ENCODE results near the gene ARHGAP10. TPM values are rescaled to one million over a fixed set of nuclear protein-coding genes. Genes with fewer than 3 reads are reported as not detected.

Gene ARHGAP10
- total and polyA plus RNA-seq, 3 donors from 2014 or later, result 17.4 to 108 (median 83.5) TPM

DNA sequence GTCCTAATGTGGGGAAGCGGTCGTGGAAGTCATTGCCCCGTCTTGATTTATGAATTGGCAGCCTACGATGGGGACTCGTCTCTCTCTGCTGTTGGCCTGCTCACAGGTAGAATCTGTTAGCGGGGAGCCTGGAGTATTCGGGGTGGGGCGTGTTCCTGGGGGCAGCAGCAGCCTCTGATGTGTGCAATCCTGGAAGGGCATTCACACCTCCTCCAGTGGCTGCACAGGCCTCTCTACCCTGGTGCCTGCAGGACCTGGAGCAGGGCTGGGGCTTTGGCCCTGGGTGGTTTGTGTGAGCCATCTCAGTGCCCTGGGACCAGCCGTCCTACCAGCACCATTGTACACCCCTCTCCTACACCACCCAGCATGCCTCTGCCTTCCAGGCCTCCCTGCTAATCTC, 340.9 kb downstream of the ARHGAP10 start:
- Histone ChIP-seq H3K36me3 (ENCODE audit: low read depth, missing control alignments) (no peaks in the 10 kb centered on the region), H3K27ac (no peak overlapping the region), H3K4me1 (peaks cover 19% of the 10 kb centered on the region), H3K27me3 (no peaks in the 10 kb centered on the region), H3K9me3 (no peaks in the 10 kb centered on the region), H3K4me3 (no peak overlapping the region)
- intact Hi-C loops (cut with DNase I; ENCODE audit: low total_unique reads), result no loop called here
- TF ChIP-seq POLR2A (IDR thresholded peaks at IDR 0.05), result no peak
- TF ChIP-seq CTCF (IDR thresholded peaks at IDR 0.05), result no peak
- 94 to 95% methylated on average over 6 to 9 of the region's 9 CpGs for WGBS, 2 donors
- DNase-seq, result no peak

DNA sequence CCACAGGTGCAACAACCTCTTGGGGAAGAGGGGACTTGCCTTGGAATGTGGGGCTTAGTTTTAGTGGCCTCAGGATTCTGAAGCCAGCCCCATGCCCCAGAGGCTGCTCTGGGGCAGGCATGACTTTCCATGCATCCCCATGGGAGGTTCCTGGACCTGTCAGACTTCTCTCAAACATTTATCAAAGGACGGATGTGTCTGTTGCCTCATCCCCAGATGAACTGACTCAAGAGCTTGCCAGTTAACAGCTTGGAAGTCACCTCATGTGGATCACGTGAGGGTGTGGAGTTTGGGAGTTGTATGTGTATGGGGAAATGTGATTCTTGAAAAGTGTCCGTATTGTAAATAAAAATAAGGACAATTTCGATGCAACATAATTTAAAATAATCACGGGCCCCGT, 341.5 kb downstream of the ARHGAP10 start:
- Histone ChIP-seq H3K9me3 (no peaks in the 10 kb centered on the region), H3K4me3 (no peak overlapping the region), H3K36me3 (ENCODE audit: low read depth, missing control alignments) (no peaks in the 10 kb centered on the region), H3K27ac (no peak overlapping the region), H3K27me3 (no peaks in the 10 kb centered on the region), H3K4me1 (peaks cover 19% of the 10 kb centered on the region)
- TF ChIP-seq CTCF (IDR thresholded peaks at IDR 0.05) (no peak), POLR2A (IDR thresholded peaks at IDR 0.05) (no peak)
- 89 to 93% methylated on average over 6 of the region's 6 CpGs for WGBS, 2 donors
- DNase-seq, result no peak
- intact Hi-C loops (cut with DNase I; ENCODE audit: low total_unique reads), result no loop called here

- Histone ChIP-seq H3K27ac (no peak overlapping the region), H3K4me3 (no peak overlapping the region), H3K4me1 (peaks cover 12% of the 10 kb centered on the region), H3K9me3 (no peaks in the 10 kb centered on the region), H3K36me3 (ENCODE audit: low read depth, missing control alignments) (no peaks in the 10 kb centered on the region), H3K27me3 (no peaks in the 10 kb centered on the region)
- DNase-seq, result no peak
- no peak for TF ChIP-seq POLR2A (IDR thresholded peaks at IDR 0.05)
- no peak for TF ChIP-seq CTCF (IDR thresholded peaks at IDR 0.05)
- WGBS, 2 donors, result 100% methylated on average over 1 to 5 of the region's 5 CpGs
- intact Hi-C loops (cut with DNase I; ENCODE audit: low total_unique reads), result no loop called here
Observed at GRCh38 chr4:148074462-148074861, 342.6 kb downstream of the ARHGAP10 start.

GRCh38 chr4:148075438-148075837, 343.6 kb downstream of the ARHGAP10 start:
- WGBS, 2 donors, result 93 to 95% methylated on average over 3 of the region's 3 CpGs
- Histone ChIP-seq H3K9me3 (no peaks in the 10 kb centered on the region), H3K36me3 (ENCODE audit: low read depth, missing control alignments) (no peaks in the 10 kb centered on the region), H3K4me3 (no peak overlapping the region), H3K27me3 (no peaks in the 10 kb centered on the region), H3K4me1 (peaks cover 2% of the 10 kb centered on the region), H3K27ac (no peak overlapping the region)
- no peak for DNase-seq
- intact Hi-C loops (cut with DNase I; ENCODE audit: low total_unique reads), result no loop called here
- TF ChIP-seq POLR2A (IDR thresholded peaks at IDR 0.05) (no peak), CTCF (IDR thresholded peaks at IDR 0.05) (no peak)

DNA sequence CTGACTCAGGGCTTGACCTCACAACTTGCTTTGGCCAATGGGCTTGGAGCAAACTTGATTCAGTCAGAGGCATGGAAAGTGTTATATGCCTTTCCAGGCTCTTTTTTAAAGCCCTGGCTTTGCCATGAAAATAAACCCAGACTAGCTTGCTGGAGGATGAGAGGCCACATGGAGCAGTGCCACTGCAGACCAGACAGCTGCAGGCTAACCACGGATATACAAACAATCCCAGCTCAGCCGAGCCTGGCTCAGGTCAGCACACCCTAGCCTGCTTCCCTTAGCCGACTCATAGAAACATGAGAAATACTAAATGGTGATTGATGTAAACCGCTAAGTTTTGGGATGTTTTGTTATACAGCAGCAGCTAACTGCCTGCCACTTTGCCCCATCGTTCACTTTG, 345.1 kb downstream of the ARHGAP10 start:
- DNase-seq, result no peak
- Histone ChIP-seq H3K9me3 (no peaks in the 10 kb centered on the region), H3K4me3 (no peak overlapping the region), H3K27ac (no peak overlapping the region), H3K36me3 (ENCODE audit: low read depth, missing control alignments) (no peaks in the 10 kb centered on the region), H3K27me3 (no peaks in the 10 kb centered on the region), H3K4me1 (no peaks in the 10 kb centered on the region)
- intact Hi-C loops (cut with DNase I; ENCODE audit: low total_unique reads), result no loop called here
- TF ChIP-seq CTCF (IDR thresholded peaks at IDR 0.05), result no peak
- TF ChIP-seq POLR2A (IDR thresholded peaks at IDR 0.05), result no peak
- 85 to 90% methylated on average over 5 of the region's 5 CpGs for WGBS, 2 donors

All from testis (tissue), 3 donors.